H54 (cell line): ENCODE data around the gene NDUFV1.
"Not testable (repeated sequence)": the region's sequence is repeated elsewhere in the genome, so short reads cannot be mapped to it uniquely, and the experiment has no call there.

Experiments used
- DNase-seq: peaks from one replicate; pipeline ENCODE4 v3.0.0; 2011; ENCODE audit warnings: low spot score, mixed read lengths; ENCODE audit not compliant: insufficient read length
- FAIRE-seq: peaks from 3 replicates; lab custom pipeline; 2011; peaks lifted over from hg19 to GRCh38; lab: Jason Lieb, UNC
- POLR2A ChIP-seq: IDR thresholded peaks from 2 replicates; pipeline ENCODE4 v1.6.1; 2011; ENCODE audit warnings: low read depth, mild to moderate bottlenecking, low read length

NDUFV1 gene

GRCh38 chr11:67611704-67612587 is 5.2 kb downstream of the NDUFV1 start:
- no peak for TF ChIP-seq POLR2A
- FAIRE-seq (no peak), DNase-seq (no peak)

GRCh38 chr11:67612751-67613150 is 6.0 kb downstream of the NDUFV1 start:
- DNase-seq = no peak
- no peak for TF ChIP-seq POLR2A
- no peak for FAIRE-seq

- TF ChIP-seq POLR2A = no peak
- DNase-seq (no peak), FAIRE-seq (no peak)
These were observed 6.7 kb downstream of the NDUFV1 start for GRCh38 chr11:67613313-67613959.

GRCh38 chr11:67613960-67614715 is 7.4 kb downstream of the NDUFV1 start:
- FAIRE-seq (no peak), DNase-seq (peak; percentile 62)
- TF ChIP-seq POLR2A = no peak

GRCh38 chr11:67614730-67615714 is 8.3 kb downstream of the NDUFV1 start:
- TF ChIP-seq POLR2A = no peak
- DNase-seq (peak; percentile 78), FAIRE-seq (no peak)

- FAIRE-seq = no peak
- TF ChIP-seq POLR2A = no peak
- DNase-seq = no peak
These were observed 9.1 kb downstream of the NDUFV1 start for GRCh38 chr11:67615728-67616430.

GRCh38 chr11:67616431-67617242 is 9.9 kb downstream of the NDUFV1 start:
- no peak for FAIRE-seq
- no peak for DNase-seq
- TF ChIP-seq POLR2A = no peak

- FAIRE-seq (no peak), DNase-seq (no peak)
- no peak for TF ChIP-seq POLR2A
These were observed 10.7 kb downstream of the NDUFV1 start for GRCh38 chr11:67617243-67617953.

GRCh38 chr11:67618901-67619659 is 12.3 kb downstream of the NDUFV1 start:
- not testable (repeated sequence) for FAIRE-seq, DNase-seq

- DNase-seq, FAIRE-seq: not testable (repeated sequence)
These were observed 13.2 kb downstream of the NDUFV1 start for GRCh38 chr11:67619683-67620618.

GRCh38 chr11:67620621-67621020 is 13.9 kb downstream of the NDUFV1 start:
- not testable (repeated sequence) for DNase-seq, FAIRE-seq

- not testable (repeated sequence) for FAIRE-seq
These were observed 15.2 kb downstream of the NDUFV1 start for GRCh38 chr11:67621928-67622327.

GRCh38 chr11:67622905-67623304 is 16.2 kb downstream of the NDUFV1 start:
- not testable (repeated sequence) for DNase-seq, FAIRE-seq

More at GRCh38 chr11:67621928-67622327, 15.2 kb downstream of the NDUFV1 start:
- not testable (repeated sequence) for DNase-seq

GRCh38 chr11:67623795-67624194 is 17.1 kb downstream of the NDUFV1 start:
- DNase-seq, FAIRE-seq: not testable (repeated sequence)
